NCI-H2081 treated with DMSO at 0.1 percent for 48 hours (cell line): ENCODE measurements around the gene PKD1L1.
"Not testable (repeated sequence)": the region's sequence is repeated elsewhere in the genome, so short reads cannot be mapped to it uniquely, and the experiment has no call there.

Experiments
- DNase-seq: peaks from one replicate; lab custom pipeline; 2025; lab: John Stamatoyannopoulos, UW

Gene PKD1L1

DNA sequence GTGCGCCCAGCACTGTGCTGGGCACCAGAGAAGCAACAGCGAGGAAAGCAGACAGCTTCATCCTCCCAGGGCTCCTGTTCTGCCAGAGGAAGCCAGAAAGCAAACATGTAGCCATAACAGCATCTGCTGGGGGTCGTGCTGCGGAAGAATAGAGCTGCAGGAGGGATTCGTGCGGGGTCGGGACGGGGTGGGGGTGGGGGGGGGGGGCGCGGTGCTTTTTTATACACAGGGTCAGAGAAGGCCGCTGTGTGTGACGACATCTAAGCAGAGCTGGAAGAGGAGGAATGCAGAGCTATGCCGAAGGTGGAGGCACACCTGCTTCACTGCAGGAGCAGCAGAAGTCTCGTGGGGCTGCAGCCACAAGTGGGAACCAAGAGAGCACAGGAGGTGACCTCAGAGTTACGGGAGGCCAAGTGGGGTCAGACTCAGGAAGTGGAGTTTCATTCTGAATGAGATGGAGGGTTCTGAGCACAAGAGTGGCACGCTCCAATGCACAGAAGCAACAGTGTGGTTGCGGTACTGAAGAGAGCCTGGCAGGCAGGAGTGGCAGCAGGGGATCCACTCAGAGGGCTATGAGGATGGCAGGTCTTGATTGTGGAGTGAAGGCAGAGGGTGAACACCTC, 11.1 kb downstream of the PKD1L1 start:
- no peak for DNase-seq

DNA sequence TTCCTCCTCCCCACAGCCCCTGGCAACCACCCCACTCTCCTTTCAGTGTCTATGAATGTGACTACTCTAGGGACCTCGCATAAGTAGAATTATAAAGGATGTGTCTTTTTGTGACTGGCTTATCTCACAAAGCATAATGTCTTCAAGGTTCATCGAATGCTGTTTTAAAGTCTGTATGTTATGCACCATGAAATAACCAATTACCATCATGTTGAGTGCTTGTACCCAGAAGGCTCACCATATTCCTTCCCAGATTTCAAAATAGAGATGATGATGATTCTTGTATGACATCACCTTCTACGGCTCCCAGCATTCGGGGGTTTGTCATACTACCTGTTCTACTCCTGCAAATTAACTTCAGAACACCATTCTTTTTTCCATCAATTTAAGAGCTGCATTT, 11.9 kb downstream of the PKD1L1 start:
- DNase-seq, result no peak

DNA sequence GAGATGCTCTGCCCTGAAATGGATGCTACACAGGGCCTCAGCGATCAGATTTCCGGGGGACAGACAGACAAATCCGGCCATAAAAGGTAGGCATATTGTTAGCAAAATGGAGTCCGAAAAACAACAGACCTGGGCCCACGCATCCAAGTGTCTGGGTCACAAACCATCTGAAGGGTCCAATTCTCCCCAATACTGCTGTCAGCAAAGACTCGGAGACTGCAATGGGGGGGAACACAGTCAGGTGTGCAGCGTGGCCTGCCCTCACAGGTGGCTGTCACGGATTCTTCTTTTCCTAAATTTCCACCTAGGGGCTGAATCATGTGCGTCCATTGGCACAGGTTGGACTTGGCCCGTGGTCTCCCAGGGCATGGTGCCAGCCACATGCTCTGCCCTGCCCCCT, 12.9 kb downstream of the PKD1L1 start:
- no peak for DNase-seq

DNA sequence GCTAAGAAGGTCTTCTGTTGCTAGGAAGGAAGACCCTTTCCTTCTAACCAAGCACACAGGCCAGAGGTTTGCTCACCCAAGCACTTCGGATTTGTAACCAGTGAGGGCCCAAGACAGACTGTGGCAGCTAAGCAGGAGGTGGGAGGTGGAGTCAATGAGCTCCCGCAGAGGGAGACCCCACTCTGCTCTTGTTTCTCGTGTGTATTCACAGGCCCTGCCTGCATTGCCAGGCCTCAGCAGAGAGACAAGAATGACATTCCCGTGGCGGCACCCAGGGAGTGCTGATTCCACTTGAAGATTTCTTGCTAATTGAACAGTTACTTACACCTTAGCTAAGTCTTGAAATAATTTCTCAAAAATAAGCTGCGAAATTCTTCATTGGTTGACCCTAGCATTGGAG, 13.4 kb downstream of the PKD1L1 start:
- no peak for DNase-seq

- DNase-seq, result no peak
Measured at GRCh38 chr7:47933215-47933614, 15.1 kb downstream of the PKD1L1 start.

- DNase-seq, result no peak
Measured at GRCh38 chr7:47932466-47933037, 15.7 kb downstream of the PKD1L1 start.

GRCh38 chr7:47932016-47932415, 16.2 kb downstream of the PKD1L1 start:
- DNase-seq, result no peak

GRCh38 chr7:47931005-47932004, 17.0 kb downstream of the PKD1L1 start:
- no peak for DNase-seq

DNA sequence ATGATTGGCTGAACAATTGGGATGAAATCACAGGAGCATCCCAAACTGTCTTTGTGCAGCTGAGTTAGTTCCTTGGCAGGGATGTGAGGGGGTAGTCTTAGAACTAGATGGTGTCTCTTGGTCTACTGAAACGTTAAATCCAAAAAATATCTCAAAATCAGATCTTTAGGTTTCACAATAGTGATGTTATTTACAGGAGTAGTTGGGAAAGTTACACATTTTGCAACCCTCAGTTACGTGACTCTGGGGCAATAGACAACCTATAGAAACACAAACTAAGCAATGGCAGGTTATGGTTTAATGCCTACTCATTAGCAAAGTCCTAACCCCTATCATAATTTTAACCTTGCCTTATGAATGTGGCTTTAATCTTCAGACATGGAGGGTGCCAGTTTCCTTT, 24.0 kb downstream of the PKD1L1 start:
- no peak for DNase-seq

GRCh38 chr7:47923081-47923875, 25.0 kb downstream of the PKD1L1 start:
- DNase-seq, result not testable (repeated sequence)

GRCh38 chr7:47916514-47916913, 31.8 kb downstream of the PKD1L1 start:
- not testable (repeated sequence) for DNase-seq

- no peak for DNase-seq
Measured at GRCh38 chr7:47915616-47915976, 32.7 kb downstream of the PKD1L1 start.

GRCh38 chr7:47914717-47915615, 33.3 kb downstream of the PKD1L1 start:
- no peak for DNase-seq

GRCh38 chr7:47912332-47912731, 35.9 kb downstream of the PKD1L1 start:
- DNase-seq, result no peak

GRCh38 chr7:47908720-47909119, 39.5 kb downstream of the PKD1L1 start:
- DNase-seq, result no peak

DNA sequence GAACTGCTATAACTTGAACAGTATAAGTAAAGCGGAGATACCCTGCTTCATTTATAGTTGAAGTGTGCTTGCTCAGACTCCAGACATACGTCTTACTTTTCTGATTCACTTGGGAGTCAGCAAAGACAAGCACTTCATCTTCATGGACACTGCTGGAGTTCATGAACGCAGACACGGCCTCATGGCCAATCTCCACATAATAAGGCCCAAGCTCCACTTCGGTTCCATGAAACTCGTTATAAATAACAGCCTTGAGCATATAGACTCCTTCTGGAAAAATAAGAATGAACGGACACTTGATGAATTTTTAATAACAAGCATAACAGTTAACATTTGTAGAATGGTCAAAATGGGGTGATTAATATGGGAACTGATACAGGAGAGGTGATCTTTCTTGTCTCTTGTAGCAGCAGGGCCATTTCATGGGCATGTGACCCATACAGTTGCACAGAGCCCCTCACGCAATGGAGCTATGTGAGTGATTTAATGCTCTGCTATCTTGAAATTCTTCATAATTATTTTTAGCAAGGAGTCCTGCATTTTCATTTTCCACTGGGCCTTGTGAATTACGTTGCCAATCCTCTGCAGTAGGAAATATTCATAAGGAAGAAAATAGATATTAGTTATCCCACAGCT, 40.2 kb downstream of the PKD1L1 start:
- DNase-seq, result no peak

GRCh38 chr7:47906883-47907282, 41.4 kb downstream of the PKD1L1 start:
- DNase-seq, result no peak

DNA sequence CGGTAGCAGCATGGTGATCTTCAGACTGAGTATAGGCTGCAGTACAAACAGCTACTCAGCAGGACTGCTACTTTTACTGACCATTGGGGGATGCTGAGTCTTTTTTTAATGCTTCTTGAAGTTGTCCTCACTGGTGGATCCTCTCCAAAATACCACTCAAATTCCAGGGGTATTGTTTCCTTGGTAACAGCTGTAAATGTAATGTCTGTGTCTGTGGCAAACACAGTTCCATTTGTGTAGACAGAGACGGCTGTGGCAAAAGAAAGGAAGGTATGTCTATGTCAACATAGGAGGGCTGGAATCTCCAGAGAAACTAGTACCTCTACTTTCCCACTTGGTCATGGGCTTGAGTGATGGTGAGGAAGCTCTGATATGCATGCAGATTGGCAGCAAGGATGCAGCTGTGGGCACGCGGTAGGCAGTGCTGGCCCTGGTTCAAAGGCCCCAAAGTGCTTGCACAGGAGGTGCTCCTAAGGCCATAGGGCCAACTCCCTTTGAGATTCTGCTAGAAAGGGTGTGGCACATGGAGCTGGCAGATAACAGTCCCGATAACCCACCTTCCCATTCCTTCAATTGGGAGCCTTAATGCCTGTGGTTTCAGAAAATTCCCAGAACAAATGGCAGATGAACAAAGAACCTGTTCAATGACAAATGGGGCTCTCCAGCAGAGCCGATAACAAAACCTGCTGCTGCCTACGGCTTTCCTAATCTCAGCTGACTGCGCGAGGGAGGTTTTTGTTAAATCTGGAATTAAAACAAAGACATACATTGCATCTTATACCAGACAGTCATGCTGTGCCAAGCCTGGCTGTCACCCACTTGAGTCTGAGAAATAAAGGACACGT, 43.0 kb downstream of the PKD1L1 start:
- DNase-seq, result no peak

DNA sequence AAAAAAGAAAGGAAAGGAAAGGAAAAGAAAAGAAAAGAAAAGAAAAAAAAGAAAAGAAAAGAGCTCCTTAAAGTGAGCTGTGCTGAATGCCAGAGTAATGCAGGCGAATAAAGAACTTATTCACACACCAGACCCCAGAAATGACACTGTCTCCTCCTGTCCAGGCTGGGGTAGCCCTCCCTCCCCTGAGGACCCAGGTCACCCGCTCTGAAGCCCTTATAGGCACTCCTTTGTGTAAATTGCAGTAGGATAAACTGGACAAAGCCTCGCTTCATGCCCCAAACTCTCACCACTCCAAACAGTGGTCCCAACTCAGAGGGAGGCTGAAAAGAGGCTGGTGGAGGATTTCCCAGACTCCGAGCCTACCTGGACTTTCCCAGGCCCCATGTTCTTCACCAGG, 46.3 kb downstream of the PKD1L1 start:
- no peak for DNase-seq

DNA sequence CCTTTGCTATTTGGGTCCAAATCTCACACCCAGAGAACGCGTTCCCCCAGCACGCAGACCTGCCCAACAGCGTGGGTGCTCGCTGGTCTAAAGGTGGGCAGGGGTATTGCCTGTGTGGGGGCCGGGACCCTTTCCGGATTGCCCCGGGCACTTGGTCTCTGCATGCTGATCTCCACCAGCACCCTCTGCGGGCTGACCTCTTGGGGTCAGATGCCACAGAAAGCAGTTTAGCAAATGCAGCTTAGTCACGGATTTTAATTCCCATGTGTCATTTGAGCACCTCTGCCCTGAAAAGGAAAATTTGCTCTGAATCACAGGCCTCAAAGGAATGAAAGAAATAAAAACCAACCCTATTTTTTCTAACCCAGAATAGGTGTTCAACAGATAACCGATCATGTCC, 46.7 kb downstream of the PKD1L1 start:
- no peak for DNase-seq
